Panc1 (cell line): ENCODE measurements around the gene SLC6A17.

ENCODE experiments used
- POLR2AphosphoS5 ChIP-seq: IDR thresholded peaks from 2 replicates; pipeline ENCODE4 v1.6.1; 2012; ENCODE audit warnings: mild to moderate bottlenecking, low read depth, low read length, moderate library complexity
- SIN3A ChIP-seq: IDR thresholded peaks from 2 replicates; pipeline ENCODE4 v1.6.1; 2012; ENCODE audit warnings: low read depth, mild to moderate bottlenecking, low read length, moderate library complexity, borderline replicate concordance; ENCODE audit not compliant: insufficient read depth
- TCF7L2 ChIP-seq: IDR thresholded peaks from 2 replicates; pipeline ENCODE4 v1.6.1; 2011; ENCODE audit warnings: mild to moderate bottlenecking, low read depth, low read length, inconsistent platforms
- TF ChIP-seq, protein P1 (sequence below): fragments of 450-650 bp; IDR thresholded peaks from 2 replicates; pipeline ENCODE4 v1.5.1; 2017; ENCODE audit warnings: mild to moderate bottlenecking
- TF ChIP-seq, protein P2 (sequence below), 2 experiments: IDR thresholded peaks; 2 replicates each; pipeline ENCODE4 v1.6.1; 2011 to 2012; ENCODE audit warnings: low read depth in 2 of 2, control low read depth in 1 of 2, low read length in 1 of 2, mild to moderate bottlenecking in 1 of 2, moderate library complexity in 1 of 2; ENCODE audit not compliant: insufficient read depth in 1 of 2

DNA sequence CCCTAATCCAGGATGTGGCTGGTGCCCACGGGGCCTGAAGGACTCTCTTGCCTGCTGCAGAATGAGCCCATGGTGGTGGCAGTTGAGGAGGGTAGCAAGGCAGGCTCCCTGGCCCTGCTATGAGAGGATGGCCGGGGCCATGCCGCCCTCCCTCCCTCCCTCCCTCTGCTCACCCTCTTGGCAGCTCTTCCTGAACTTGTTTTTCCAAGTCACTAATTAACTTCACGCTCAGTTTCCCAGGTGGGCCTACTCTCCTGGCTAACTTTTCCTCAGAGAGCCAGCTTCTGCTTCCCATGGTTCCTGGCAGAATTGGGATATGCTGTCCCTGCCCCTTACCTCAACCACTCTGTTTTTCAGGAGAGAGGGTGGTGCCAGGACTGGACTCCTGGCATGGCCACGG, 70.0 kb downstream of the SLC6A17 start:
- TF ChIP-seq, protein P1, sequence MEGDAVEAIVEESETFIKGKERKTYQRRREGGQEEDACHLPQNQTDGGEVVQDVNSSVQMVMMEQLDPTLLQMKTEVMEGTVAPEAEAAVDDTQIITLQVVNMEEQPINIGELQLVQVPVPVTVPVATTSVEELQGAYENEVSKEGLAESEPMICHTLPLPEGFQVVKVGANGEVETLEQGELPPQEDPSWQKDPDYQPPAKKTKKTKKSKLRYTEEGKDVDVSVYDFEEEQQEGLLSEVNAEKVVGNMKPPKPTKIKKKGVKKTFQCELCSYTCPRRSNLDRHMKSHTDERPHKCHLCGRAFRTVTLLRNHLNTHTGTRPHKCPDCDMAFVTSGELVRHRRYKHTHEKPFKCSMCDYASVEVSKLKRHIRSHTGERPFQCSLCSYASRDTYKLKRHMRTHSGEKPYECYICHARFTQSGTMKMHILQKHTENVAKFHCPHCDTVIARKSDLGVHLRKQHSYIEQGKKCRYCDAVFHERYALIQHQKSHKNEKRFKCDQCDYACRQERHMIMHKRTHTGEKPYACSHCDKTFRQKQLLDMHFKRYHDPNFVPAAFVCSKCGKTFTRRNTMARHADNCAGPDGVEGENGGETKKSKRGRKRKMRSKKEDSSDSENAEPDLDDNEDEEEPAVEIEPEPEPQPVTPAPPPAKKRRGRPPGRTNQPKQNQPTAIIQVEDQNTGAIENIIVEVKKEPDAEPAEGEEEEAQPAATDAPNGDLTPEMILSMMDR: no peak
- TF ChIP-seq TCF7L2 (no peak), POLR2AphosphoS5 (no peak), SIN3A (no peak)
- TF ChIP-seq, protein P2, sequence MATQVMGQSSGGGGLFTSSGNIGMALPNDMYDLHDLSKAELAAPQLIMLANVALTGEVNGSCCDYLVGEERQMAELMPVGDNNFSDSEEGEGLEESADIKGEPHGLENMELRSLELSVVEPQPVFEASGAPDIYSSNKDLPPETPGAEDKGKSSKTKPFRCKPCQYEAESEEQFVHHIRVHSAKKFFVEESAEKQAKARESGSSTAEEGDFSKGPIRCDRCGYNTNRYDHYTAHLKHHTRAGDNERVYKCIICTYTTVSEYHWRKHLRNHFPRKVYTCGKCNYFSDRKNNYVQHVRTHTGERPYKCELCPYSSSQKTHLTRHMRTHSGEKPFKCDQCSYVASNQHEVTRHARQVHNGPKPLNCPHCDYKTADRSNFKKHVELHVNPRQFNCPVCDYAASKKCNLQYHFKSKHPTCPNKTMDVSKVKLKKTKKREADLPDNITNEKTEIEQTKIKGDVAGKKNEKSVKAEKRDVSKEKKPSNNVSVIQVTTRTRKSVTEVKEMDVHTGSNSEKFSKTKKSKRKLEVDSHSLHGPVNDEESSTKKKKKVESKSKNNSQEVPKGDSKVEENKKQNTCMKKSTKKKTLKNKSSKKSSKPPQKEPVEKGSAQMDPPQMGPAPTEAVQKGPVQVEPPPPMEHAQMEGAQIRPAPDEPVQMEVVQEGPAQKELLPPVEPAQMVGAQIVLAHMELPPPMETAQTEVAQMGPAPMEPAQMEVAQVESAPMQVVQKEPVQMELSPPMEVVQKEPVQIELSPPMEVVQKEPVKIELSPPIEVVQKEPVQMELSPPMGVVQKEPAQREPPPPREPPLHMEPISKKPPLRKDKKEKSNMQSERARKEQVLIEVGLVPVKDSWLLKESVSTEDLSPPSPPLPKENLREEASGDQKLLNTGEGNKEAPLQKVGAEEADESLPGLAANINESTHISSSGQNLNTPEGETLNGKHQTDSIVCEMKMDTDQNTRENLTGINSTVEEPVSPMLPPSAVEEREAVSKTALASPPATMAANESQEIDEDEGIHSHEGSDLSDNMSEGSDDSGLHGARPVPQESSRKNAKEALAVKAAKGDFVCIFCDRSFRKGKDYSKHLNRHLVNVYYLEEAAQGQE (IDR thresholded peaks at IDR 0.05; ENCODE audit: insufficient read depth in 1 of 2, low read depth in 2 of 2, low read length in 1 of 2): no peak
